Ureter (tissue), 1 donor: ENCODE results near the gene CLK2. TPM values are rescaled to one million over a fixed set of nuclear protein-coding genes. Genes with fewer than 3 reads are reported as not detected.

Source experiments
- DNase-seq: peaks from one replicate; pipeline ENCODE4 v3.0.0-alpha.2; 2020; ENCODE audit warnings: low spot score
- total RNA-seq: library from RNA; stranded (reverse); gene quantifications from one replicate; pipeline ENCODE4 v1.2.4, GENCODE V29; 2023
- donor health status: DM: yes; HTN: yes; CAD: no.

Gene CLK2
- 80.5 TPM for total RNA-seq

DNA sequence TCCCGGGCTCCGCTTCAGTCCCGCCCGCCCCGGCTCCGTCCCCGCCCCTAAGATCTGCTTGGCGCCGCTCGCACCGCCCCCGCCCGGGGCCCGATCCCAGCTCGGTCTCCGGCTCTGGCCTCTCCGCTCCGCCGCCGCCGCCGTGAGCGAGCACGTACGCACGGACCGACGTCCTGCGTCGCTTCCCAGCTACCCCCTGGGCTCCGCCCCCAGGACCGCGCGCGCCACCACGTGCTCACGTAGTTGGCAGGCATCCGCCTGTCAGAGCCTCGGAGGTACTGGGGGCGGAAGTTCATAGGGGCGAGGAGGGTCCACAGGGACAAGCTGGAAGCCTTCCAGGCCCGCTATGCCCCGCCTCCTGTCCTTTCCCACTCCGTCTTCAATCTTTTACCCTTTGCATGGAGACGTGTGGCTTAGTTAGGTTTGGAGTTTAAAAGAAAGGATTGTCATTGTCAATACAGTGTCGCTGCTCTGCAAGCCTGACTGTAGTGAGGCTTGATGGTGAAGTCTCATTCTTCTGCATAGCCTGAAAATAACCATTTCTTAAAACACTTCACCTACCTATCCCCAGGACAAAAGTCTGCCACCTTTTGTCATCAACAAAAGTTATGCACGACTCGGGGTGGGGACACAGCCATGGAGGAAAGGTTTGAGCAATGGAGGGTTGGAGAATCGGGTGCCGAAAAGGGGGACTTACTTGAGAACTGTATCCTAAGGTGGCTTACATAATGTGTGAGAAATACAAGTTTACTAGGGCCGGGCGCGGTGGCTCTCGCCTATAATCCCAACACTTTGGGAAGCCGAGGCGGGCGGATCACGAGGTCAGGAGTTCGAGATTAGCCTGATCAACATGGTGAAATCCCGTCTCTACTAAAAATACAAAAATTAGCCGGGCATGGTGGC is at the start of gene CLK2:
CLK2 (minus strand) TSS at position 162 of the 903 bp plus-strand sequence. CDS start 2,527 bp downstream, outside the sequence.
- DNase-seq, result peak; percentile 96

GRCh38 chr1:155322571-155322952 is 49.3 kb upstream of the CLK2 start:
- peak; percentile 62 for DNase-seq

DNA sequence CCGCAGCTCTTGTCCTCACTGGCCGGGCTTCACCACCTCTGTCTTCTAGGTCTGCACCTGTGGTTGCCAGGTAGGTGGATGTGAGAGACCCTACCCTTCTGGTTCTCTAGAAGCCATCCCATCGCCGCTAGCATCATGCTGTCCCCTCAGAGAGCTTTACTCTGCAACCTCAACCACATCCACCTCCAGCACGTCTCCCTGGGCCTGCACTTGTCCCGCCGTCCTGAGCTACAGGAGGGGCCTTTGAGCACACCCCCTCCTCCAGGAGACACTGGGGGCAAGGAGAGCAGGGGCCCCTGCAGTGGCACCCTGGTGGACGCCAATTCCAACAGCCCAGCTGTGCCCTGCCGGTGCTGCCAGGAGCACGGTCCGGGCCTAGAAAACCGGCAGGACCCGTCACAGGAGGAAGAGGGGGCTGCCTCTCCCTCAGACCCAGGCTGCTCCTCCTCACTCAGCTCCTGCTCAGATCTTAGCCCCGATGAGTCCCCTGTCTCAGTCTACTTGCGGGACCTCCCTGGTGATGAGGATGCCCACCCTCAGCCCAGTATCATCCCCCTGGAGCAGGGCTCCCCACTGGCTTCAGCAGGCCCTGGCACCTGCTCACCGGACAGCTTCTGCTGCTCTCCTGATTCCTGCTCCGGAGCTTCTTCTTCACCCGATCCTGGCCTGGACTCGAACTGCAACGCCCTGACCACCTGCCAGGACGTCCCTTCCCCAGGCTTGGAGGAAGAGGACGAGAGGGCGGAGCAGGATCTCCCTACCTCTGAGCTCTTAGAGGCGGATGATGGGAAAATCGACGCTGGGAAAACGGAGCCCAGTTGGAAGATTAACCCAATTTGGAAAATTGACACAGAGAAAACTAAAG is 48.6 kb upstream of the CLK2 start:
- no peak for DNase-seq

- DNase-seq, result peak; percentile 80
These were observed 47.6 kb upstream of the CLK2 start, which contains the start of gene RUSC1 for GRCh38 chr1:155320661-155321617. TSS of gene RUSC1 (plus strand) at chr1:155320894. CDS start at chr1:155321774, 880 bp downstream.

DNA sequence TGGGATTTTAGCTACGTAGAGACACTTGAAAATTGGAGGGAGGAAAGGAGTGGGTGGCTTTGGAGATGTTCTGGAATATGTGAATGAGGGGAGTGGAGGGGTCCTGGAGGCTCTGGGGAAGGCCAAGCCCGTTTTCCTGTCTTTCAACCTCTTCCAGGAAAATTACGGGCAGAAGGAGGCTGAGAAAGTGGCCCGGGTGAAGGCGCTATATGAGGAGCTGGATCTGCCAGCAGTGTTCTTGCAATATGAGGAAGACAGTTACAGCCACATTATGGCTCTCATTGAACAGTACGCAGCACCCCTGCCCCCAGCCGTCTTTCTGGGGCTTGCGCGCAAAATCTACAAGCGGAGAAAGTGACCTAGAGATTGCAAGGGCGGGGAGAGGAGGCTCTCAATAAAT is 46.9 kb upstream of the CLK2 start:
- no peak for DNase-seq

GRCh38 chr1:155319536-155319935 is 46.2 kb upstream of the CLK2 start:
- no peak for DNase-seq

DNA sequence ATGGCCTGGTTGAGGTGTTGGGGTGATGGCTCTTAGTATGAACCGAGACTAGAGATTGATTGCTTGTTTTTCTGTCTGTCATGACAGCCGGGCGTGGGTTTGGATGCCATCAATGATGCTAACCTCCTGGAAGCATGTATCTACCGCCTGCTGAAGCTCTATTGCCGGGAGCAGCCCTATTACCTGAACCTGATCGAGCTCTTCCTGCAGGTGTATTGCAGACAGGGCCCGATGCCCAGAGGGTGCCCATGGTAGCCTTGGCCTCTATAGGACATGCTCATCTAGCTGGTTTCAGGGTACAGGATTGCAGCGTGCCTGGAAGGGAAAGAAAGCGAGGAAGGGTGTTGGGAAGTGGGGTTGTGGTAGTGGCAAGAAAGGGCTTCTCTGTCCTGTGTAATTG is 44.8 kb upstream of the CLK2 start:
- no peak for DNase-seq

- no peak for DNase-seq
These were observed 43.6 kb upstream of the CLK2 start for GRCh38 chr1:155316922-155317321.

DNA sequence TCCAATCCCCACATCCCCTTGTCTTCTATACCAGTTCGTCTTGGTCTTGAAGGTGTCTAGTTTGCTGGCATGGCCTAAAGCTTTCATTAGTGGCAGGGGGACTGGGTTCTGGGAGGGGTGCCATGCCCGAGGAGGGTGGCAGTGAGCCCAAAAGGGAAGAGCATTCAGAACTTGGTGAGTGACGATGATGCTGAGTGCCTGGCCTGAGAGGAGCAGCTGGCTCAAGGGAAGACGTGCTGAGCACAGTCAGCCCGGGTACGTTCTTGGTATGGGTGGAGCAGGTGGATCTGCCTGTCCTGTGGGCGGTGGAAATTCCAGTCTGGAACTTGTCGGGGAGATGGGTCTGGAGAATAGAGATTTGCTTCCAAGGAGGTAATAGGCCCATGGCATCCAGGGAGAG is 40.0 kb upstream of the CLK2 start:
- no peak for DNase-seq

GRCh38 chr1:155309423-155310021 is 36.2 kb upstream of the CLK2 start:
- DNase-seq, result no peak

- DNase-seq, result peak; percentile 99
These were observed 35.5 kb upstream of the CLK2 start, which contains the start of gene FDPS for GRCh38 chr1:155308493-155309422. TSS of gene FDPS (plus strand) at chr1:155308866. CDS start at chr1:155309790, 924 bp downstream.

- no peak for DNase-seq
These were observed 34.0 kb upstream of the CLK2 start for GRCh38 chr1:155307247-155307740.

GRCh38 chr1:155305881-155306391 is 32.6 kb upstream of the CLK2 start:
- no peak for DNase-seq

GRCh38 chr1:155304558-155305063 is 31.3 kb upstream of the CLK2 start:
- DNase-seq, result no peak

DNA sequence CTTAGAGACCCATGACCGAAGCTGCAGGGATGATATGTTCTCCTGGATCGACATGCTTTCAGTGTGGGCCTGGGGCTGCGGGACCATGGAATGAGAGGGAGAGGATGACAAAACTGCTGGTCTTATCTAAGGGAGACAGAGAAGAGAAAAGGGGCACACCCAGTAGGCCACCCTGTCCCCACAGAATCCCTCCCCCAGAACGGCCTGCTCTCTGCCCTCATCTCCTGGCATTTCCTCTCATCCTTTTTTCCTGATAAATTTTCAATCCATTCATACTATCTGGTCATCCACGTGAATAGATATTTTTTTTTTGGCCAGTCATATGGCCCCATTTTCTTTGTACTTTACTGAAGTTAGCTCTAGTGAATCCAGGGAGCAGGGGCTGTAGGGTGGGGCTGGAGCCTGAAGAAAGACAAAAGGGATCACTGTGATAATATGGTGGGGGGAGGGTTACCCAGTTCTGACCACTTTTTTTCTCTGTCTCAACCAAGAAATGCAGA is 28.1 kb upstream of the CLK2 start, which contains the start of gene PKLR:
PKLR (minus strand) TSS at position 97 of the 500 bp plus-strand sequence; CDS start at position 54, 43 bp downstream.
- no peak for DNase-seq

DNA sequence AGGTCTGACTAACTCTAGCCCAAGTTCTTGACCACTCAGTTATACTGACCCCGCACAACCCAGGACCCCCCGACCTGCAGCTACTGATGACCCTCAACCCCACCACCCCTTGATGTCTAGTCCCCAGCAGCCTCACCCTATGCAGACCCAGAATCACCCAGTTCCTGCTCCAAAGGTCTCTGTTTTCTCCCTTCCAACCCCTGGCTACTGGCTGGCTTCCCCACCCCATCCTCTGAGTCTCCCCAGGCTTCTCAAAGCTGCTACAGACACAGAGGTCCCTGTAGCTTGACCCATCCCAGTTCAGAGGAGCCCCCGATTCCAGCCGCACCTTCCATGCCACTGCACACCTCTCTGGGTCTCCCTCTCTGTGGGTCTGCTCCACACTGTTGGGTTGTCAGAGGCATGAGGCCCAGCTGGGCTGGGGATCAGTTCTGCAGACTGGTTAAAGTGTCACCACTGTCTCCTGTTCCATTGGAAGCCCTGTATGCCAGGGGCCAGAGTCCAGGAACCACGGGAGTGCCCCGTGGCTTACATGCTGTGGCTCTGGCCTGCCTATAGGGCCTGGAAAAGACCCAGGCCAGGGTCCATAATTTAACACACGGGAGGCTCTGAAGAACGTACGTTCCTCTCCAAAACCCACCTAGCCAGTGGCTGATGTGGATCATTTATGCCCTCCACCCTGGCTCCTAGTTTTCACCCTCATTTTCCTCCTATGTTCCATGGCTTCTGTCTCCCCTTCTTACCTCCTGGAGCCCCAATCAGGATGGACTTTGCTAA is 27.4 kb upstream of the CLK2 start:
- DNase-seq, result no peak

- DNase-seq, result no peak
These were observed 26.7 kb upstream of the CLK2 start for GRCh38 chr1:155300024-155300423.

GRCh38 chr1:155297384-155297783 is 24.1 kb upstream of the CLK2 start:
- no peak for DNase-seq
